ENCODE results near the gene RRP8. TPM values are rescaled to one million over a fixed set of nuclear protein-coding genes. Genes with fewer than 3 reads are reported as not detected.

Gene RRP8
- total and polyA plus RNA-seq, 2 donors (not counting 1 experiment from before 2014, with no cell fraction given): 8.6 to 29.4 TPM

GRCh38 chr11:6633422-6634408 is 30.3 kb upstream of the RRP8 start:
- ATAC-seq (ENCODE audit: low read depth) (no peak), DNase-seq (no peak)
- Histone ChIP-seq H3K4me1 (ENCODE audit: control insufficient read depth in 2 of 2, insufficient read depth in 2 of 2, low read length in 2 of 2) (peaks cover 0 to 3% of the 10 kb centered on the region in 2 donors), H3K9me3 (ENCODE audit: control extremely low read depth in 1 of 3, control insufficient read depth in 2 of 3, insufficient read depth in 1 of 3, low read length in 2 of 3) (no peaks in the 10 kb centered on the region), H3K4me3 (ENCODE audit: control extremely low read depth in 1 of 5, extremely low read depth in 1 of 5, insufficient read depth in 1 of 5, low read depth in 2 of 5, low read length in 4 of 5) (no peak overlapping the region), H3K27ac (ENCODE audit: low read length in 2 of 2) (no peak overlapping the region), H3K79me2 (ENCODE audit: control insufficient read depth, insufficient read depth, low read length) (no peaks in the 10 kb centered on the region), H2AFZ (ENCODE audit: insufficient read depth, low read depth, low read length, poor library complexity, severe bottlenecking) (no peak overlapping the region), H3K27me3 (replicated peaks in 1 of 4; ENCODE audit: control extremely low read depth in 1 of 4, control insufficient read depth in 3 of 4, insufficient read depth in 4 of 4, low read length in 3 of 4) (no peaks in the 10 kb centered on the region), H3K4me2 (replicated peaks; ENCODE audit: low read depth, low read length, poor library complexity, severe bottlenecking) (no peak overlapping the region), H3K36me3 (replicated peaks in 1 of 2; ENCODE audit: control extremely low read depth in 1 of 2, control insufficient read depth in 1 of 2, extremely low read depth in 1 of 2, insufficient read depth in 2 of 2, low read length in 1 of 2) (no peaks in the 10 kb centered on the region), H3K9ac (ENCODE audit: low read length) (no peak overlapping the region), H4K20me1 (ENCODE audit: control insufficient read depth, insufficient read depth, low read length, poor library complexity, severe bottlenecking) (no peaks in the 10 kb centered on the region)
- POLR2A ChIA-PET: interaction anchor here (0.6 kb wide), 1 partner anchor 32 kb away, joined by 3 read pairs; no protein-coding TSS in a partner anchor
- Mint-ChIP-seq H3K27me3 (no peaks in the 10 kb centered on the region), H3K27ac (no peak overlapping the region), H3K4me3 (no peak overlapping the region), H3K4me1 (peaks cover 2% of the 10 kb centered on the region), H3K9me3 (ENCODE audit: insufficient read depth) (no peaks in the 10 kb centered on the region)
- CTCF ChIA-PET: no interaction called here
- WGBS (ENCODE audit: insufficient coverage): 96% methylated on average over 14 of the region's 16 CpGs
- no peak for TF ChIP-seq CTCF (IDR thresholded peaks at IDR 0.05)
- TF ChIP-seq EZH2 (IDR thresholded peaks at IDR 0.05; ENCODE audit: borderline replicate concordance, insufficient read depth, low read depth, low read length, poor library complexity, severe bottlenecking): no peak
- intact Hi-C loops (cut with micrococcal nuclease): no loop called here

Measured in B cell (primary cell).